ENCODE measurements around the gene ZNF366.

DNA sequence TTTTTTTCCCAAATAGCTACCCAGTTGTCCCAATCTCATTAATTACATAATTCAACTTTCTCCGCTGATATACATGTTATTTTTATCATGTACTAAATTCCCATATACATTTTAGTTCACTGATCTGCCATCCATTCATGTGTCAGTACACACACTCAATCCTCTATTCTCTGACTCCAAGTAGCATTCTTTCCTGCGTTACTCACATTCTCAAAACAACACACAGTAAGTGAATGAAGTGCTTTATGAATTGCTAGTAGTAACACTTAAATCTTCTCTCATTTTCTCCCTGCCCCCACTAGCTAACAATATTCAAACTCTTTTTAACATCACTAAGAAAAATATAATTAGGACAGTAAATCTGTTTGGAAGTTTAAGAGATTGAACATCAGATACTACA lies 8.9 kb downstream of the ZNF366 start:
- TF ChIP-seq, protein P1, sequence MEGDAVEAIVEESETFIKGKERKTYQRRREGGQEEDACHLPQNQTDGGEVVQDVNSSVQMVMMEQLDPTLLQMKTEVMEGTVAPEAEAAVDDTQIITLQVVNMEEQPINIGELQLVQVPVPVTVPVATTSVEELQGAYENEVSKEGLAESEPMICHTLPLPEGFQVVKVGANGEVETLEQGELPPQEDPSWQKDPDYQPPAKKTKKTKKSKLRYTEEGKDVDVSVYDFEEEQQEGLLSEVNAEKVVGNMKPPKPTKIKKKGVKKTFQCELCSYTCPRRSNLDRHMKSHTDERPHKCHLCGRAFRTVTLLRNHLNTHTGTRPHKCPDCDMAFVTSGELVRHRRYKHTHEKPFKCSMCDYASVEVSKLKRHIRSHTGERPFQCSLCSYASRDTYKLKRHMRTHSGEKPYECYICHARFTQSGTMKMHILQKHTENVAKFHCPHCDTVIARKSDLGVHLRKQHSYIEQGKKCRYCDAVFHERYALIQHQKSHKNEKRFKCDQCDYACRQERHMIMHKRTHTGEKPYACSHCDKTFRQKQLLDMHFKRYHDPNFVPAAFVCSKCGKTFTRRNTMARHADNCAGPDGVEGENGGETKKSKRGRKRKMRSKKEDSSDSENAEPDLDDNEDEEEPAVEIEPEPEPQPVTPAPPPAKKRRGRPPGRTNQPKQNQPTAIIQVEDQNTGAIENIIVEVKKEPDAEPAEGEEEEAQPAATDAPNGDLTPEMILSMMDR (conservative IDR thresholded peaks at IDR 0.05; ENCODE audit: low read length): no peak
- no peak for TF ChIP-seq EZH2phosphoT487 (IDR thresholded peaks at IDR 0.05; ENCODE audit: borderline replicate concordance)
